A549 (cell line): Measurements from ENCODE around the gene KNDC1. TPM values are rescaled to one million over a fixed set of nuclear protein-coding genes. Genes with fewer than 3 reads are reported as not detected.

Source experiments
- ATAC-seq, 2 experiments: fragments of 200-7000 bp in 1 of 2; fragments of >200 bp in 1 of 2; cut with Nextera tagmentation in 1 of 2; cut with Tn5 transposase in 1 of 2; 3 replicates each; pipeline versions ENCODE4 v1.8.0 to v1.9.1; 2018 to 2020; ENCODE audit warnings: mild to moderate bottlenecking in 1 of 2, moderate library complexity in 1 of 2
- CTCF ChIA-PET: fragments of 300-600 bp; sonication (Branson Sonifier 250); formaldehyde crosslinking; extraction: SDS; loops from one replicate; lab custom pipeline; 2021; ENCODE audit warnings: antibody characterized with exemption, inconsistent platforms; lab: Yijun Ruan, JAX
- POLR2A ChIA-PET: fragments of 350-600 bp; formaldehyde crosslinking; extraction: SDS; loops from one replicate; lab custom pipeline; 2021; ENCODE audit warnings: antibody characterized with exemption, inconsistent platforms; lab: Yijun Ruan, JAX
- DNase-seq, 2 experiments: peaks; one replicate each; pipeline versions ENCODE4 v3.0.0 to v3.0.0-alpha.2; 2011 to 2016; ENCODE audit warnings: low read depth in 1 of 2, low spot score in 1 of 2
- FAIRE-seq: peaks from 2 replicates; lab custom pipeline; 2011; peaks lifted over from hg19 to GRCh38; lab: Jason Lieb, UNC
- H3K27ac ChIP-seq, 2 experiments: fragments of >200 bp; sonication (Bioruptor Twin); formaldehyde crosslinking; 3 replicates each; pipeline ENCODE4 v1.5.1; 2016 to 2017
- H3K4me1 ChIP-seq: fragments of >200 bp; sonication (Bioruptor Twin); formaldehyde crosslinking; 3 replicates; pipeline ENCODE4 v1.6.1; 2016
- H3K4me2 ChIP-seq: fragments of >200 bp; sonication (Bioruptor Twin); formaldehyde crosslinking; 3 replicates; pipeline ENCODE4 v1.6.1; 2016
- H3K4me3 ChIP-seq: fragments of >200 bp; sonication (Bioruptor Twin); formaldehyde crosslinking; 3 replicates; pipeline ENCODE4 v1.5.1; 2016
- H3K9me3 ChIP-seq: fragments of >200 bp; sonication (Bioruptor Twin); formaldehyde crosslinking; 3 replicates; pipeline ENCODE4 v1.6.1; 2016
- CBX2 ChIP-seq: fragments of 200-600 bp; sonication (generic); IDR thresholded peaks from 2 replicates; pipeline ENCODE4 v1.6.1; 2016; ENCODE audit warnings: low read depth, mild to moderate bottlenecking, borderline replicate concordance
- CEBPB ChIP-seq, 2 experiments: fragments of >200 bp in 1 of 2; sonication (Bioruptor Twin) in 1 of 2; formaldehyde crosslinking in 1 of 2; IDR thresholded peaks; 2 replicates each; pipeline ENCODE4 v1.6.1; 2012 to 2016
- CHD2 ChIP-seq: fragments of 150-350 bp; IDR thresholded peaks from 2 replicates; pipeline ENCODE4 v1.6.1; 2014; ENCODE audit warnings: low read length; ENCODE audit not compliant: partially characterized antibody
- EHF ChIP-seq: fragments of 250-450 bp; sonication (Bioruptor Pico); IDR thresholded peaks from 2 replicates; pipeline ENCODE4 v1.5.0; 2020; ENCODE audit warnings: mild to moderate bottlenecking
- EHMT2 ChIP-seq: fragments of 200-600 bp; sonication (generic); IDR thresholded peaks from 2 replicates; pipeline ENCODE4 v1.6.1; 2016; ENCODE audit warnings: antibody characterized with exemption, low read depth, mild to moderate bottlenecking, moderate library complexity
- ELK1 ChIP-seq: fragments of 150-350 bp; IDR thresholded peaks from 2 replicates; pipeline ENCODE4 v1.6.1; 2014; ENCODE audit warnings: low read depth, mild to moderate bottlenecking, low read length
- ESRRA ChIP-seq: fragments of 150-350 bp; IDR thresholded peaks from 2 replicates; pipeline ENCODE4 v1.6.1; 2014; ENCODE audit warnings: mild to moderate bottlenecking, low read length, borderline replicate concordance
- FOXS1 ChIP-seq: fragments of 250-450 bp; sonication (Bioruptor Pico); IDR thresholded peaks from 2 replicates; pipeline ENCODE4 v1.5.0; 2020; ENCODE audit warnings: mild to moderate bottlenecking, moderate library complexity
- HMGXB4 ChIP-seq: fragments of 250-450 bp; sonication (Bioruptor Pico); IDR thresholded peaks from 2 replicates; pipeline ENCODE4 v1.5.0; 2021; ENCODE audit warnings: mild to moderate bottlenecking, moderate library complexity, borderline replicate concordance
- HOXA7 ChIP-seq: fragments of 250-450 bp; sonication (Bioruptor Pico); IDR thresholded peaks from 2 replicates; pipeline ENCODE4 v1.5.0; 2020; ENCODE audit warnings: mild to moderate bottlenecking, moderate library complexity
- JUNB ChIP-seq: fragments of >200 bp; sonication (Bioruptor Twin); formaldehyde crosslinking; IDR thresholded peaks from 2 replicates; pipeline ENCODE4 v1.6.1; 2016
- KDM5A ChIP-seq: fragments of 200-600 bp; sonication (generic); IDR thresholded peaks from 2 replicates; pipeline ENCODE4 v1.6.1; 2016; ENCODE audit warnings: antibody characterized with exemption, mild to moderate bottlenecking
- MAZ ChIP-seq: fragments of 150-350 bp; IDR thresholded peaks from 2 replicates; pipeline ENCODE4 v1.6.1; 2014; ENCODE audit warnings: antibody characterized with exemption, low read depth, low read length, borderline replicate concordance
- MYC ChIP-seq: IDR thresholded peaks from 2 replicates; pipeline ENCODE4 v1.6.1; 2012; ENCODE audit warnings: mild to moderate bottlenecking, inconsistent platforms, low read length, improper control_type of control experiment, borderline replicate concordance
- NPAS2 ChIP-seq: fragments of 250-450 bp; sonication (Bioruptor Pico); IDR thresholded peaks from 2 replicates; pipeline ENCODE4 v1.8.0; 2022; ENCODE audit warnings: mild to moderate bottlenecking, moderate library complexity, borderline replicate concordance
- NR3C1 ChIP-seq: fragments of >200 bp; sonication (Bioruptor Twin); formaldehyde crosslinking; IDR thresholded peaks from 3 replicates; pipeline ENCODE4 v1.6.1; 2017
- PBX3 ChIP-seq: IDR thresholded peaks from 2 replicates; pipeline ENCODE4 v1.6.1; 2012
- RAD21 ChIP-seq, 2 experiments: fragments of >200 bp in 1 of 2; sonication (Bioruptor Twin) in 1 of 2; formaldehyde crosslinking in 1 of 2; IDR thresholded peaks in 1 of 2; conservative IDR thresholded peaks in 1 of 2; 2 replicates in 1 of 2; 3 replicates in 1 of 2; pipeline ENCODE4 v1.6.1; 2012 to 2018; ENCODE audit warnings: inconsistent platforms in 1 of 2
- RCOR1 ChIP-seq: fragments of 150-350 bp; IDR thresholded peaks from 2 replicates; pipeline ENCODE4 v1.6.1; 2014; ENCODE audit warnings: antibody characterized with exemption, low read length, low read depth
- SMC3 ChIP-seq: fragments of >200 bp; sonication (Bioruptor Twin); formaldehyde crosslinking; IDR thresholded peaks from 3 replicates; pipeline ENCODE4 v1.6.1; 2018; ENCODE audit warnings: inconsistent platforms
- TFCP2L1 ChIP-seq: fragments of 250-450 bp; sonication (Bioruptor Pico); IDR thresholded peaks from 2 replicates; pipeline ENCODE4 v1.5.0; 2021; ENCODE audit warnings: mild to moderate bottlenecking
- ZC3H11A ChIP-seq: fragments of 450-650 bp; IDR thresholded peaks from 2 replicates; pipeline ENCODE4 v1.6.1; 2014; ENCODE audit warnings: antibody characterized with exemption, mild to moderate bottlenecking
- ZFP36 ChIP-seq: fragments of 450-650 bp; IDR thresholded peaks from 2 replicates; pipeline ENCODE4 v1.6.1; 2014; ENCODE audit warnings: borderline replicate concordance; ENCODE audit not compliant: partially characterized antibody
- WGBS: methylation state at CpG from one replicate; pipeline ENCODE4 v1.1.6; 2017; ENCODE audit errors: missing lambda C conversion rate; 5-methylcytosine and 5-hydroxymethylcytosine counted together
- polyA plus RNA-seq, 4 experiments: library from polyadenylated mRNA; depleted of rRNA in 3 of 4; stranded (reverse); fragments of >200 nt; fragmentation: RNase III in 1 of 4; extraction: RNeasy Plus Mini Kit Qiagen cat#74134 plus additional on column Dnase treatment in 1 of 4; gene quantifications; 2 replicates in 3 of 4; 3 replicates in 1 of 4; pipeline ENCODE4 v1.2.3, GENCODE V29; 2011 to 2017

The KNDC1 gene
- polyA plus RNA-seq, 2 of the 4 experiments (the other 2 are of a cell fraction) = 0.56 to 0.63 TPM

- FAIRE-seq (no peak), ATAC-seq (no peak), DNase-seq (no peak)
- Histone ChIP-seq H3K4me1 (peaks cover 19% of the 10 kb centered on the region), H3K27ac (no peak overlapping the region), H3K4me2 (no peak overlapping the region), H3K9me3 (no peaks in the 10 kb centered on the region), H3K4me3 (no peak overlapping the region)
- ChIA-PET POLR2A (no interaction called here), CTCF (interaction anchor here (1.6 kb wide), 1 partner anchor 19 kb away, joined by 6 read pairs; no protein-coding TSS in a partner anchor)
- TF ChIP-seq CBX2 = no peak
- TF ChIP-seq CEBPB (IDR thresholded peaks at IDR 0.05) = no peak
- no peak for TF ChIP-seq EHMT2
- no peak for TF ChIP-seq NR3C1
- TF ChIP-seq ZC3H11A = no peak
- no peak for TF ChIP-seq NPAS2 (CRISPR knock-in tag)
- WGBS = 65% methylated on average over 9 of the region's 15 CpGs
These were observed 78.4 kb downstream of the KNDC1 start for GRCh38 chr10:133238466-133238804.

- DNase-seq = no peak
- TF ChIP-seq JUNB = no peak
- TF ChIP-seq ZFP36 = no peak
- TF ChIP-seq ESRRA = no peak
- TF ChIP-seq RAD21 (conservative IDR thresholded peaks at IDR 0.05 in 1 of 2, IDR thresholded peaks at IDR 0.05 in 1 of 2) = no peak
- TF ChIP-seq ELK1 = no peak
- no peak for TF ChIP-seq KDM5A
- no peak for TF ChIP-seq FOXS1
- TF ChIP-seq MYC = no peak
- TF ChIP-seq SMC3 = no peak
- no peak for TF ChIP-seq RCOR1
- TF ChIP-seq HOXA7 (CRISPR knock-in tag) = no peak
- TF ChIP-seq EHF (CRISPR knock-in tag) = no peak
- no peak for TF ChIP-seq HMGXB4 (CRISPR knock-in tag)
- no peak for TF ChIP-seq TFCP2L1 (CRISPR knock-in tag)
- TF ChIP-seq PBX3 = no peak
- TF ChIP-seq MAZ = no peak
- no peak for TF ChIP-seq CHD2
- no peak for TF ChIP-seq NPAS2 (CRISPR knock-in tag)
- TF ChIP-seq, all 56 proteins: peak for 0
- ATAC-seq (no peak), FAIRE-seq (no peak)
- H3K9me3 ChIP-seq = no peaks in the 10 kb centered on the region
- no peak overlapping the region for H3K4me2 ChIP-seq
- CTCF ChIA-PET = interaction anchor here (1.6 kb wide), 1 partner anchor 18 kb away, joined by 6 read pairs; no protein-coding TSS in a partner anchor
- H3K4me3 ChIP-seq = no peak overlapping the region
- peaks cover 19% of the 10 kb centered on the region for H3K4me1 ChIP-seq
- 69% methylated on average over 8 of the region's 15 CpGs for WGBS
- POLR2A ChIA-PET = no interaction called here
- no peak overlapping the region for H3K27ac ChIP-seq
These were observed 80.0 kb downstream of the KNDC1 start for GRCh38 chr10:133239990-133240389.
